ENCODE measurements around the gene DDA1.

Gene DDA1

DNA sequence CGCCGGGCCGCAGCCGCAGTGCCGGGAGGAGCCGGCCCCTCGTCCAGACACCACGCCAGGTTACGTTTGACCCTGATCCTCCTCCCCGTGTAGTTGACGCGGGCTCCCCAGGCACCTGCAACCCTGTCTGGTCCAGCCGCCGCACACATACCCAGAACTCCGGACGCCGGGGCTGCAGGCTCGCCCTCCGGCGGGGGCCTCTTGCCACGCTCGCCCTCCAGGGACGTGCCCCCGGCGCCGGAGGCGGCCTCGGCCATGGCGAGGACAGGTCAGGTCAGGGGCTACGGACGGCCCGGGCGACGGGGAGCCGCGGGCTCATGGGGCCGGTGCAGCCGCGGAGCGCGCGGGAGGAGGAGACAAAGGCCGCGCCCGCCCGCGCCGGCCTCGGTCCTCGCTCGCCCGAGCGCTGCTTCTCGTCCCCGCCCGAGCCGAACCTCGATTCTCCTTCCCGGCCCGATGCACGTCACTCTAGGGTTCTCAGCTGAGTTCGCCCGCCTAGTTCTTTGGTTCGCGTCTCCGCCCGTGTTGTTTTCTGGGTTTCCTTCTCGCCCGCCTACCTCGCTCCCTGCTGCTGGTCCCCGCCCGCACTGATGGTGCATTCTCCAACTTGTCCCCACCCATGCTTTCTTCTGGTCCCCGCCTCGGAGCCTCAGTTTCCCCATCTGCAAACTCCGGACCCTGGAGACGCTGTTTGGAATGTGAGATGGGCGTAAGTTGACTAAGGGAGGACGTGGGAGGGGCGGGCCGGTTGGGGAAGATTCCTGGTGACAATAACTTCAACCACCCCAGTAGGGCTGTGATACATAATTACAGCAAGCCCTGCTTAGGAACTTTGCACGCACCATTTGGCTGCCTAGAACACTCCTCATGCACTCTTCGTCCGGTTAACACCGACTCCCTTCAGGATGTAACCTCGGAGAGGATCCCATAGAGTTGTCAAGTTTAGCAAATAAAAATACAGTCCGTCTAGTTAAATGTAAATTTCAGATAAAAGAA, 25.3 kb downstream of the DDA1 start, which contains the start of gene ANO8 (continued):
- TF ChIP-seq, protein P1, sequence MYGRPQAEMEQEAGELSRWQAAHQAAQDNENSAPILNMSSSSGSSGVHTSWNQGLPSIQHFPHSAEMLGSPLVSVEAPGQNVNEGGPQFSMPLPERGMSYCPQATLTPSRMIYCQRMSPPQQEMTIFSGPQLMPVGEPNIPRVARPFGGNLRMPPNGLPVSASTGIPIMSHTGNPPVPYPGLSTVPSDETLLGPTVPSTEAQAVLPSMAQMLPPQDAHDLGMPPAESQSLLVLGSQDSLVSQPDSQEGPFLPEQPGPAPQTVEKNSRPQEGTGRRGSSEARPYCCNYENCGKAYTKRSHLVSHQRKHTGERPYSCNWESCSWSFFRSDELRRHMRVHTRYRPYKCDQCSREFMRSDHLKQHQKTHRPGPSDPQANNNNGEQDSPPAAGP (tag by site-specific recombination; IDR thresholded peaks at IDR 0.05): peak; percentile 99
- TF ChIP-seq SCRT1 (tag by site-specific recombination; IDR thresholded peaks at IDR 0.05; ENCODE audit: borderline replicate concordance) (0 out of 2 replicates have a peak, but pooled peaks have one; percentile 35), ZNF776 (tag by site-specific recombination; IDR thresholded peaks at IDR 0.05; ENCODE audit: borderline replicate concordance) (peak; percentile 86; the same call in 1 of the 2 replicates), ZNF266 (tag by site-specific recombination; IDR thresholded peaks at IDR 0.05; ENCODE audit: low read depth) (no peak), ZNF404 (tag by site-specific recombination; IDR thresholded peaks at IDR 0.05) (no peak), KLF7 (tag by site-specific recombination; IDR thresholded peaks at IDR 0.05; ENCODE audit: borderline replicate concordance) (peak; percentile 100), ZNF514 (tag by site-specific recombination; IDR thresholded peaks at IDR 0.05) (no peak), SP2 (tag by site-specific recombination; IDR thresholded peaks at IDR 0.05) (peak; percentile 87), ZNF175 (tag by site-specific recombination; IDR thresholded peaks at IDR 0.05) (no peak), ZBTB21 (tag by site-specific recombination; IDR thresholded peaks at IDR 0.05) (peak; percentile 93), ZNF530 (tag by site-specific recombination; IDR thresholded peaks at IDR 0.05; ENCODE audit: low read depth) (no peak), ZNF548 (tag by site-specific recombination; IDR thresholded peaks at IDR 0.05) (no peak), ZNF624 (tag by site-specific recombination; IDR thresholded peaks at IDR 0.05) (no peak; the same call in 1 of the 2 replicates), ZNF747 (tag by site-specific recombination; IDR thresholded peaks at IDR 0.05) (no peak), ZNF658 (tag by site-specific recombination; IDR thresholded peaks at IDR 0.05) (no peak), ZNF707 (tag by site-specific recombination; IDR thresholded peaks at IDR 0.05) (0 out of 2 replicates have a peak, but pooled peaks have one; percentile 40), KLF8 (tag by site-specific recombination; IDR thresholded peaks at IDR 0.05) (peak; percentile 100), ZBTB20 (tag by site-specific recombination; IDR thresholded peaks at IDR 0.05) (peak; percentile 76)
- TF ChIP-seq, protein P2, sequence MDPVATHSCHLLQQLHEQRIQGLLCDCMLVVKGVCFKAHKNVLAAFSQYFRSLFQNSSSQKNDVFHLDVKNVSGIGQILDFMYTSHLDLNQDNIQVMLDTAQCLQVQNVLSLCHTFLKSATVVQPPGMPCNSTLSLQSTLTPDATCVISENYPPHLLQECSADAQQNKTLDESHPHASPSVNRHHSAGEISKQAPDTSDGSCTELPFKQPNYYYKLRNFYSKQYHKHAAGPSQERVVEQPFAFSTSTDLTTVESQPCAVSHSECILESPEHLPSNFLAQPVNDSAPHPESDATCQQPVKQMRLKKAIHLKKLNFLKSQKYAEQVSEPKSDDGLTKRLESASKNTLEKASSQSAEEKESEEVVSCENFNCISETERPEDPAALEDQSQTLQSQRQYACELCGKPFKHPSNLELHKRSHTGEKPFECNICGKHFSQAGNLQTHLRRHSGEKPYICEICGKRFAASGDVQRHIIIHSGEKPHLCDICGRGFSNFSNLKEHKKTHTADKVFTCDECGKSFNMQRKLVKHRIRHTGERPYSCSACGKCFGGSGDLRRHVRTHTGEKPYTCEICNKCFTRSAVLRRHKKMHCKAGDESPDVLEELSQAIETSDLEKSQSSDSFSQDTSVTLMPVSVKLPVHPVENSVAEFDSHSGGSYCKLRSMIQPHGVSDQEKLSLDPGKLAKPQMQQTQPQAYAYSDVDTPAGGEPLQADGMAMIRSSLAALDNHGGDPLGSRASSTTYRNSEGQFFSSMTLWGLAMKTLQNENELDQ (tag by site-specific recombination; IDR thresholded peaks at IDR 0.05; ENCODE audit: low read depth): no peak
- TF ChIP-seq, protein P3, sequence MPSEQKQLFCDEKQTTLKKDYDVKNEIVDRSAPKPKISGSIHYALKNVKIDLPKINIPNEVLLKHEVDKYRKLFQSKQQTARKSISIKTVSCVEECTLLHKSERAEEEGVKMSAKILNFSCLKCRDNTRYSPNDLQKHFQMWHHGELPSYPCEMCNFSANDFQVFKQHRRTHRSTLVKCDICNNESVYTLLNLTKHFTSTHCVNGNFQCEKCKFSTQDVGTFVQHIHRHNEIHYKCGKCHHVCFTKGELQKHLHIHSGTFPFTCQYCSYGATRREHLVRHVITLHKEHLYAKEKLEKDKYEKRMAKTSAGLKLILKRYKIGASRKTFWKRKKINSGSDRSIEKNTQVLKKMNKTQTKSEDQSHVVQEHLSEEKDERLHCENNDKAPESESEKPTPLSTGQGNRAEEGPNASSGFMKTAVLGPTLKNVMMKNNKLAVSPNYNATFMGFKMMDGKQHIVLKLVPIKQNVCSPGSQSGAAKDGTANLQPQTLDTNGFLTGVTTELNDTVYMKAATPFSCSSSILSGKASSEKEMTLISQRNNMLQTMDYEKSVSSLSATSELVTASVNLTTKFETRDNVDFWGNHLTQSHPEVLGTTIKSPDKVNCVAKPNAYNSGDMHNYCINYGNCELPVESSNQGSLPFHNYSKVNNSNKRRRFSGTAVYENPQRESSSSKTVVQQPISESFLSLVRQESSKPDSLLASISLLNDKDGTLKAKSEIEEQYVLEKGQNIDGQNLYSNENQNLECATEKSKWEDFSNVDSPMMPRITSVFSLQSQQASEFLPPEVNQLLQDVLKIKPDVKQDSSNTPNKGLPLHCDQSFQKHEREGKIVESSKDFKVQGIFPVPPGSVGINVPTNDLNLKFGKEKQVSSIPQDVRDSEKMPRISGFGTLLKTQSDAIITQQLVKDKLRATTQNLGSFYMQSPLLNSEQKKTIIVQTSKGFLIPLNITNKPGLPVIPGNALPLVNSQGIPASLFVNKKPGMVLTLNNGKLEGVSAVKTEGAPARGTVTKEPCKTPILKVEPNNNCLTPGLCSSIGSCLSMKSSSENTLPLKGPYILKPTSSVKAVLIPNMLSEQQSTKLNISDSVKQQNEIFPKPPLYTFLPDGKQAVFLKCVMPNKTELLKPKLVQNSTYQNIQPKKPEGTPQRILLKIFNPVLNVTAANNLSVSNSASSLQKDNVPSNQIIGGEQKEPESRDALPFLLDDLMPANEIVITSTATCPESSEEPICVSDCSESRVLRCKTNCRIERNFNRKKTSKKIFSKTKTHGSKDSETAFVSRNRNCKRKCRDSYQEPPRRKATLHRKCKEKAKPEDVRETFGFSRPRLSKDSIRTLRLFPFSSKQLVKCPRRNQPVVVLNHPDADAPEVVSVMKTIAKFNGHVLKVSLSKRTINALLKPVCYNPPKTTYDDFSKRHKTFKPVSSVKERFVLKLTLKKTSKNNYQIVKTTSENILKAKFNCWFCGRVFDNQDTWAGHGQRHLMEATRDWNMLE (tag by site-specific recombination; conservative IDR thresholded peaks at IDR 0.05; ENCODE audit: low read depth): no peak
- TF ChIP-seq, protein P4, sequence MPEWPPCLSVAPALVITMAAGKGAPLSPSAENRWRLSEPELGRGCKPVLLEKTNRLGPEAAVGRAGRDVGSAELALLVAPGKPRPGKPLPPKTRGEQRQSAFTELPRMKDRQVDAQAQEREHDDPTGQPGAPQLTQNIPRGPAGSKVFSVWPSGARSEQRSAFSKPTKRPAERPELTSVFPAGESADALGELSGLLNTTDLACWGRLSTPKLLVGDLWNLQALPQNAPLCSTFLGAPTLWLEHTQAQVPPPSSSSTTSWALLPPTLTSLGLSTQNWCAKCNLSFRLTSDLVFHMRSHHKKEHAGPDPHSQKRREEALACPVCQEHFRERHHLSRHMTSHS (tag by site-specific recombination; IDR thresholded peaks at IDR 0.05): no peak
- TF ChIP-seq, protein P5, sequence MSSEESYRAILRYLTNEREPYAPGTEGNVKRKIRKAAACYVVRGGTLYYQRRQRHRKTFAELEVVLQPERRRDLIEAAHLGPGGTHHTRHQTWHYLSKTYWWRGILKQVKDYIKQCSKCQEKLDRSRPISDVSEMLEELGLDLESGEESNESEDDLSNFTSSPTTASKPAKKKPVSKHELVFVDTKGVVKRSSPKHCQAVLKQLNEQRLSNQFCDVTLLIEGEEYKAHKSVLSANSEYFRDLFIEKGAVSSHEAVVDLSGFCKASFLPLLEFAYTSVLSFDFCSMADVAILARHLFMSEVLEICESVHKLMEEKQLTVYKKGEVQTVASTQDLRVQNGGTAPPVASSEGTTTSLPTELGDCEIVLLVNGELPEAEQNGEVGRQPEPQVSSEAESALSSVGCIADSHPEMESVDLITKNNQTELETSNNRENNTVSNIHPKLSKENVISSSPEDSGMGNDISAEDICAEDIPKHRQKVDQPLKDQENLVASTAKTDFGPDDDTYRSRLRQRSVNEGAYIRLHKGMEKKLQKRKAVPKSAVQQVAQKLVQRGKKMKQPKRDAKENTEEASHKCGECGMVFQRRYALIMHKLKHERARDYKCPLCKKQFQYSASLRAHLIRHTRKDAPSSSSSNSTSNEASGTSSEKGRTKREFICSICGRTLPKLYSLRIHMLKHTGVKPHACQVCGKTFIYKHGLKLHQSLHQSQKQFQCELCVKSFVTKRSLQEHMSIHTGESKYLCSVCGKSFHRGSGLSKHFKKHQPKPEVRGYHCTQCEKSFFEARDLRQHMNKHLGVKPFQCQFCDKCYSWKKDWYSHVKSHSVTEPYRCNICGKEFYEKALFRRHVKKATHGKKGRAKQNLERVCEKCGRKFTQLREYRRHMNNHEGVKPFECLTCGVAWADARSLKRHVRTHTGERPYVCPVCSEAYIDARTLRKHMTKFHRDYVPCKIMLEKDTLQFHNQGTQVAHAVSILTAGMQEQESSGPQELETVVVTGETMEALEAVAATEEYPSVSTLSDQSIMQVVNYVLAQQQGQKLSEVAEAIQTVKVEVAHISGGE (tag by site-specific recombination; conservative IDR thresholded peaks at IDR 0.05; ENCODE audit: low read depth): peak; percentile 93
- TF ChIP-seq, protein P6, sequence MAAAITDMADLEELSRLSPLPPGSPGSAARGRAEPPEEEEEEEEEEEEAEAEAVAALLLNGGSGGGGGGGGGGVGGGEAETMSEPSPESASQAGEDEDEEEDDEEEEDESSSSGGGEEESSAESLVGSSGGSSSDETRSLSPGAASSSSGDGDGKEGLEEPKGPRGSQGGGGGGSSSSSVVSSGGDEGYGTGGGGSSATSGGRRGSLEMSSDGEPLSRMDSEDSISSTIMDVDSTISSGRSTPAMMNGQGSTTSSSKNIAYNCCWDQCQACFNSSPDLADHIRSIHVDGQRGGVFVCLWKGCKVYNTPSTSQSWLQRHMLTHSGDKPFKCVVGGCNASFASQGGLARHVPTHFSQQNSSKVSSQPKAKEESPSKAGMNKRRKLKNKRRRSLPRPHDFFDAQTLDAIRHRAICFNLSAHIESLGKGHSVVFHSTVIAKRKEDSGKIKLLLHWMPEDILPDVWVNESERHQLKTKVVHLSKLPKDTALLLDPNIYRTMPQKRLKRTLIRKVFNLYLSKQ (tag by site-specific recombination; IDR thresholded peaks at IDR 0.05; ENCODE audit: borderline replicate concordance): no peak

Measured in HEK293 (cell line).